NCI-H82 (cell line): ENCODE results near the gene RAB40A.
A peak's percentile ranks its signal among the peaks of the same experiment; 100 is the strongest.

Experiments
- DNase-seq: peaks from one replicate; lab custom pipeline; 2025; lab: John Stamatoyannopoulos, UW

The RAB40A gene

GRCh38 chrX:103519389-103519788 lies at the start of gene RAB40A:
TSS of gene RAB40A (minus strand) at chrX:103519489. CDS start at chrX:103500756, 18,733 bp downstream.
- DNase-seq = no peak

GRCh38 chrX:103565752-103566151 lies 46.5 kb upstream of the RAB40A start:
- DNase-seq = no peak

DNA sequence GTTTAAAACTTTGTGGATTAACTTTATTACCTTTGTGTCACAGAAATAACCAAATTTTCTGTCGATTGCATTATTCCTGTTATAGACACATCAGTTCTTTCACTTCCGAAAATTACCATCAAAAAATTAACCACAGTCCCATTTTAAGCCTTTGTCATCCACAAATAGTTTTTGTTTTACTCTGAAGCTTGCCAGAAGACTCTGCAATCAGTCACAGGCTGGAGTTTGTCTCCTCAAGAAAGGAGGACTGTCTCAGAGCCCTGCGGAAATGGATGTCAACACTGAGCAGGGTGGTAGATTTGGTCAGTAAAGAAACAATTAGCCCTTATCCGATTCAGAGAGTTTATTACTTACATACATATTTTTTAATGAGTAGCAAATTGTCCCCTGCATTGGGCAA lies 45.9 kb upstream of the RAB40A start:
- no peak for DNase-seq

DNA sequence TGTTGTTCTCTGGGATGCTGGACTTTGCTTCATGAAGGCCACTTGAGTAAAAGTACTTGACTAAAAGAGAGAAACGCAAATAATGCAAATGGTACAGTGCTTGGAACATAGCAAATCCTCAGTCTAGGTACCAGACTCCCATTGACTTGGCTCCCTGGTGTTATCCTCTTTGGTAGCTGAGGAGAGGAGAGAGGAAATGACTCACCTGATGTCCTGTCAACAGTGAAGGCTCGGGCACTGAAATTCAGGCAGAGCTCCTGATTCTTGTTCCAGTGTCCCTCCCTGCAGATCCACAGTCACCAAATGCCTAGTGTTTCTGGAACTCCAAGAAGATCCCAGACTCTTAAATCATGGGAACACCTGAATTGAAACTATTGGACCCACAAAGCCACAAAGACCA lies 43.5 kb upstream of the RAB40A start:
- no peak for DNase-seq

DNA sequence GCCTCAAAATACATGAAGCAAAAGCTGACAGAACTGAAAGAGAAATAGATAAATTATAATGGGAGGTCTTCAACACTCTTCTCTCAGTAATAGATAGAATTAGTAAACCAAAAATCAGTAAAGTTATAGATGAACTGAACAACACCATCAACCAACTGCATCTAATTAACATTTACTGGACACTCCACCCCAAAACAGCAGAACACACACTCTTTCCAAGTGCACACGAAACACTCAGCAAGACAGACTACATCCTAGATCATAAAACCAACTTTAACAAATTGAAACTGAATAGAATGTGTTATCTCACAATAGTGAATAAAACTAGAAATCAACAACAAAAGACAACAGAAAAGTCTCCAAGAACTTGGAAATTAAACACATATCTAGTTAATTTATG lies 41.0 kb upstream of the RAB40A start:
- DNase-seq = no peak

DNA sequence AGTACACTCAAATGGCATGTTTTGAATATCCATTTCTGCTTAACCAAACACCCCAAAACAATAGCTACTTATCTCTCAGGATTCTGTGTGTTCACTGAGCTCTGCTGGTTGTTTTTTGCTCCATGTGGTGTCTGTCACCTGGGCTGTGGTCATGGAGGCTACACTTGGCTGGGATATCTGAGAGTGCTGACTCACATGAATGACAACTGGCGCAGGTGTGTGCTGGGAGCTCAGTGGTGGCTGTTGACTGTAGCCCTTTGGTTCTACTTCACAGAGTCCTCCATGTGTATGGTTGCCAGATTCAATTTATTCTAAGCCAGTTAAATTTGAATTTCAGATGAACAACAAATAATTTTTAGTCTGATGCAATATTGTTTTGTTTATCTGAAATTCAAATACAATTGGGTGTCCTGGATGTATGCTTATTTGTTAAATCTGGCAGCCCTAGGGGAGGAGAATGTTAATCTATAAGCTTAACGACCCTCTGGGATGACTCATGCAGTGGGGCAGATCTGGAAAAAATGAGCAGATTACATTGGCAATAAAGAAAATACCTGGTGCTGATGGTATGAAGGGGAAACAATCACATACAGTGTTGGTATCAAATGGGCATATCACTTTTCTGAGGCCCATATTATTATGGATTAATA lies 37.8 kb upstream of the RAB40A start:
- DNase-seq = no peak

GRCh38 chrX:103554687-103555424 lies 35.6 kb upstream of the RAB40A start:
- DNase-seq = no peak

- no peak for DNase-seq
These were observed 32.9 kb upstream of the RAB40A start for GRCh38 chrX:103552236-103552635.

DNA sequence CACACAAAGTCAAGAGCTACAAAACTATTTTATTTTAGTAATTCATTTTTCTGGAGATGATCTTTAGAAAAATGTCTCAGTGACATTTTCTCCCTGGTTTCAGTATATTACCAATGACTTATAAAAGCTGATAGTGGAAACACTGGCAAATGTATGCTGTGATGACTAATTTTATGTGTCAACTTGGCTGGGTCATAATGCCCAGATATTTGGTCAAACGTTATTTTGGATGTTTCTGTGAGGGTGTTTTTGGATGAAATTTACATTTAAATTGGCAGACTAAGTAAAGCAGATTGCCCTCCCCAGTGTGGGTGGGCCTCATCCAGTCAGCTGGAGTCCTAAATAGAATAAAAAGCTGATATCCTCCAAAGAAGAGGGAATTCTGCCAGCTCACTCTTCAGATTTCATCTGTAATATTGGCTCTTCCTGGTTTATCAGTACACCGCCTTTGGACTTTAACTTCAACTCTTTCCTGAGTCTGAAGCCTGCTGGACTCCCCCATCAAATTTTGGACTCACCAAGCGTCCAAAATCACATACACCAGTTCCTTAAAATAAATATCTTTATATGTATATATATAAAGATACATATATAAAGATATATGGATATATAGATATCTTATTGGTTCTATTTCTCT lies 31.2 kb upstream of the RAB40A start:
- no peak for DNase-seq

DNA sequence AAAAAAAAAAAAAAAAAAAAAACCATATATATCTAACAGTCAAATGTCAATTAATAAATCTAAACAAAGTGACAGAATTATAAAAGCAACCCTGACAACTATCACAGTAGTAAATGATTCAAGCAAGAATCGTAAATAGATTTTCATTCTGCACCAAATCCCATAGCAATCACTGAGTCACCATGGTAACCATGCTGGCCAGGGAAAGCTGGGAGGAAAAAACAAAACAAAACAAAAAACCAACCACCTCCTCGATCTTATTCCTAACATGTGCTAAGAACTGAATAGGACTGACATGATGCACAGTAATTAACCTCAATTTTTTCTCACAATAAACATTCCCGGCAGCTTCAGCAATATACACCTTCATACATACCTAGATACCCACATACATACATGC lies 30.6 kb upstream of the RAB40A start:
- DNase-seq = no peak

DNA sequence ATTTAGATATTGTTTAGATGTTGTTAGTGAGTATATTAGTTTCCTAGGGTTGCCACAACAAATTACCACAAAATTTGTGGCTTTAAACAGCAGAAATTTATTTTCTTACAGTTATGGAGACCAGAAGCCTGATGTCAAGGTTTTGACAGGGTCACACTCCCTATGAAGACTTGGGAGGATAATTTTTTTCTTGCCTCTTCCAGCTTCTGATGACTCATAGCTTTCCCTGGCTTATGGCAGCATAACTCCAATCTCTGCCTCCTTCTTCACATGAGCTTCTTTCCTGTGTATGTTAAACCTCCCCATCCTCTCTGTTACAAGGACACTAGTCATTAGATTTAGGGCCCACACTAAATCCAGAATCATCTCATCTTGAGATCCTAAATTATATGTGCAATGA lies 20.9 kb upstream of the RAB40A start:
- no peak for DNase-seq

- no peak for DNase-seq
These were observed 20.4 kb upstream of the RAB40A start for GRCh38 chrX:103539695-103540094.

DNA sequence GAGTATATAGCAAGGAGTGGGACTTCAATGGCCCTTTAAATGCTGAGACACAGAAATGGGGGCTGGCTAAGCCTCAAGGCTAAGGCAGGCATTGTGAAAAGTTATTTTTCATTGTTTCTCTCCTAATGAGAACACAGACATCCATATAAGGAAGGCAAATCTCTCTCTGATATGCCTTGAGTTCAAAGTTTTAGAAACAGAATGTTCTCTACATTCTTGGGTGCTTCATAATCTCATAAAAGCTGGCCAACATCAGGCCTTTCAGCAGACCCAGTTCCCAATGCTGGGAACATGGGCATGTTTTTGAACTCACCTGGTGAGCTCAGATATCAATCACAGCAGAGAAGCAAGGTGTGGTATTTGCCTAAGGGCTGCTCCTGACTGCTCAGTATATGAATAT lies 19.4 kb upstream of the RAB40A start:
- DNase-seq = no peak

GRCh38 chrX:103537871-103538387 lies 18.6 kb upstream of the RAB40A start:
- DNase-seq = no peak

DNA sequence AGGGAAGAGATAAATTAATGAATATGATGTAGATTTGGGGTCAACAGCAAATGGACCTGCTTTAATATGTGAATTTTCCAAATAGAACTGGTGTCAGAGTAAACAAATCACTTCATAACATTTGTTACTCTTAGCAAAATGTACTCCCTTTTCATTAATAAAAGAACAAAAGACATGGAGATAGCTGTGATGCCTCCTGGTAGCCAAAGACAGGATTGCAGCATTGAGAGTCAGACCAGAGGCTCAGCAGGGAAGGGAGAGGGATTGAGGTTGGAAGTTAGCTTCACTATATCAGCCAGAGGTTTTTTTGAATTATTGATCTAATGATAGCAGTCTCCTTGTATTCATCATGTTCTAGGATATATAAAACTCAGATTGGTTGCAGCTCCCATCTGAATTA lies 17.4 kb upstream of the RAB40A start:
- DNase-seq = no peak

- DNase-seq = no peak
These were observed 16.8 kb upstream of the RAB40A start for GRCh38 chrX:103536071-103536470.

DNA sequence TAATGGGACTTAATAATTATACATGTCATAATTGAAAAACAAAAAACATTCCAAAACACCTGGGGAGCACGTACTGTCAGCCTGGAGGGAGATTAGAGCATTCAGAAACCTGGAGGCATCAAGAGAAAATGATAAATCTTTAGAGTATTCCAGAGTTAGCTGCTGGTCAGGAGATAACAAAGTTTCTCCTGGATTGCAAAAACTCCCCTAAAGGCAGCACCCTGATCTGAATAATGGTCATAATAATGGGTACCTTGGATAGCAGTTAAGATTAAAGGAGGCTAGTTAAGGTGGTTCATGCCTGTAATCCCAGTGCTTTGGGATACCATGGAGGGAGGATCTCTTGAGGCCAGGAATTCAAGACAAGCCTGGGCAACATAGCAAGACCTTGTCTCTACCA lies 15.9 kb upstream of the RAB40A start:
- no peak for DNase-seq

GRCh38 chrX:103533511-103534216 lies 14.4 kb upstream of the RAB40A start:
- peak; percentile 79 for DNase-seq

DNA sequence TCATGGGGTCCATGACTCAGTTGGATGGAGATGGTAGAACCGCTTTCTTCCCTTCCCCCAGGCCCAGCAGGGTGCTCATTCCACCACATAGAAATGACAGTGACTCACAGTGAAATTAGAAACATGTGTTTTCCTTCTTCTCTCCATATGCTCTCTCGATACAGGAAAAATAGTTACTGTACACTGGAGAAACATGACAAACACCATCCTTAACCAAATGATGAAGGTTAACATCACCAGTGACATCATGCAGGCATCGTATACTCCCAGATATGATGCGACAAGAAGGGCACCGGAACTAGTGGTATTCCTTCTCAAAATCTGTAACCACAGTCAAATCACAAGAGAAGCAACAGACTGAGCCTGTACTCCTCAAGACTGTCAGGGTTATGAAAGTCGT lies 11.7 kb upstream of the RAB40A start:
- DNase-seq = no peak

DNA sequence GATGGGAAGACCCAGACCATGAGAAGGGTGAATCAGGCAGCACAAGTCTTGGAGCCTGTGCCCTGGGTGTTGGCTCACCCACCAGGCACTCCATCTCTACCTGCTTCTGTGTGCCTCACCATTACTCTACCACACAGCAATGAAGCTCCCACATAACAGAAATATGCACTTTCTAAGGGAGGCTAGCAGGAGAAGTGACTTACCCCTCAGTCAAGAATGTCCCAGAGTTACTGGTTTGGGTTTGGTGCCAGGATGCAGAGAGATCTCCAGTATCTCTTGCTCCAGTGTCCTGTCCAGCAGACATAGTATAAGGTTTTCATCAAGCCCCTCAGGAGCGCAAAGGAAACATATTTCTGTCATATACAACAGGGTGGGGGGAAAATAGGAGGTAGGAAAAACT lies 11.3 kb upstream of the RAB40A start:
- no peak for DNase-seq

GRCh38 chrX:103529550-103529949 lies 10.3 kb upstream of the RAB40A start:
- no peak for DNase-seq

- DNase-seq = no peak
These were observed 5.5 kb upstream of the RAB40A start for GRCh38 chrX:103524747-103525146.

- DNase-seq = no peak
These were observed 4.3 kb upstream of the RAB40A start for GRCh38 chrX:103523605-103524004.
